HTERT RPE-1 (cell line): ENCODE results near the gene GPR137C.

Experiments used
- in situ Hi-C: fragments of 300-500 bp; cut with MboI; formaldehyde crosslinking; loops from 4 replicates; pipeline ENCODE4 v1.14.3; 2020; ENCODE audit warnings: low sequenced_read_pairs

The GPR137C gene

GRCh38 chr14:52661314-52661713, 108.7 kb downstream of the GPR137C start:
- in situ Hi-C loops: no loop called here

GRCh38 chr14:52663850-52664249, 111.2 kb downstream of the GPR137C start:
- in situ Hi-C loops: no loop called here

- in situ Hi-C loops: no loop called here
Observed at GRCh38 chr14:52678591-52678990, 126.0 kb downstream of the GPR137C start.

- in situ Hi-C loops: no loop called here
Observed at GRCh38 chr14:52683985-52684520, 131.4 kb downstream of the GPR137C start.

- in situ Hi-C loops: no loop called here
Observed at GRCh38 chr14:52686176-52686575, 133.5 kb downstream of the GPR137C start.
